Naive B cell (primary cell): ENCODE data around the gene TMEM94. TPM values are rescaled to one million over a fixed set of nuclear protein-coding genes. Genes with fewer than 3 reads are reported as not detected.

Source experiments
- ATAC-seq, 2 donors: fragments of 150-1000 bp; cut with Tn5 transposase; 2 replicates each; pipeline ENCODE4 v1.10.0; 2021; ENCODE audit warnings: low read depth in 2 of 2, mild to moderate bottlenecking in 2 of 2, moderate library complexity in 2 of 2
- DNase-seq: peaks from one replicate; pipeline ENCODE4 v3.0.0; 2022
- H3K27ac Mint-ChIP-seq, 6 donors: one replicate each; pipeline ENCODE4 v1.8.0; 2020 to 2022; ENCODE audit warnings: mild to moderate bottlenecking in 6 of 6, mixed read lengths in 6 of 6, moderate library complexity in 5 of 6, inconsistent platforms in 2 of 6
- H3K27me3 Mint-ChIP-seq, 3 donors: one replicate each; pipeline ENCODE4 v1.8.0; 2021 to 2022; ENCODE audit warnings: mixed read lengths in 3 of 3, mild to moderate bottlenecking in 1 of 3
- H3K36me3 Mint-ChIP-seq, 2 donors: one replicate each; pipeline ENCODE4 v1.8.0; 2020 to 2022; ENCODE audit warnings: mixed read lengths in 2 of 2, inconsistent platforms in 1 of 2, mild to moderate bottlenecking in 1 of 2
- H3K4me1 Mint-ChIP-seq, 3 donors: one replicate each; pipeline ENCODE4 v1.8.0; 2020 to 2022; ENCODE audit warnings: mixed read lengths in 3 of 3, inconsistent platforms in 1 of 3, mild to moderate bottlenecking in 1 of 3, moderate library complexity in 1 of 3
- H3K4me3 Mint-ChIP-seq, 8 donors: one replicate each; pipeline ENCODE4 v1.8.0; 2020 to 2022; ENCODE audit warnings: mild to moderate bottlenecking in 8 of 8, mixed read lengths in 8 of 8, moderate library complexity in 8 of 8, inconsistent platforms in 2 of 8
- H3K9me3 Mint-ChIP-seq, 7 donors: one replicate each; pipeline ENCODE4 v1.8.0; 2020 to 2022; ENCODE audit warnings: mixed read lengths in 7 of 7, mild to moderate bottlenecking in 5 of 7, inconsistent platforms in 2 of 7, moderate library complexity in 1 of 7
- polyA plus RNA-seq, 6 donors: library from polyadenylated mRNA; unstranded; fragments of 300-500 nt; fragmentation: Illumina TruSeq; gene quantifications; one replicate each; pipeline ENCODE4 v1.2.3, GENCODE V29; 2021; ENCODE audit warnings: low read depth in 6 of 6

Gene TMEM94
- polyA plus RNA-seq, 6 donors from 2014 or later: 6.3 to 25.9 (median 9.0) TPM

DNA sequence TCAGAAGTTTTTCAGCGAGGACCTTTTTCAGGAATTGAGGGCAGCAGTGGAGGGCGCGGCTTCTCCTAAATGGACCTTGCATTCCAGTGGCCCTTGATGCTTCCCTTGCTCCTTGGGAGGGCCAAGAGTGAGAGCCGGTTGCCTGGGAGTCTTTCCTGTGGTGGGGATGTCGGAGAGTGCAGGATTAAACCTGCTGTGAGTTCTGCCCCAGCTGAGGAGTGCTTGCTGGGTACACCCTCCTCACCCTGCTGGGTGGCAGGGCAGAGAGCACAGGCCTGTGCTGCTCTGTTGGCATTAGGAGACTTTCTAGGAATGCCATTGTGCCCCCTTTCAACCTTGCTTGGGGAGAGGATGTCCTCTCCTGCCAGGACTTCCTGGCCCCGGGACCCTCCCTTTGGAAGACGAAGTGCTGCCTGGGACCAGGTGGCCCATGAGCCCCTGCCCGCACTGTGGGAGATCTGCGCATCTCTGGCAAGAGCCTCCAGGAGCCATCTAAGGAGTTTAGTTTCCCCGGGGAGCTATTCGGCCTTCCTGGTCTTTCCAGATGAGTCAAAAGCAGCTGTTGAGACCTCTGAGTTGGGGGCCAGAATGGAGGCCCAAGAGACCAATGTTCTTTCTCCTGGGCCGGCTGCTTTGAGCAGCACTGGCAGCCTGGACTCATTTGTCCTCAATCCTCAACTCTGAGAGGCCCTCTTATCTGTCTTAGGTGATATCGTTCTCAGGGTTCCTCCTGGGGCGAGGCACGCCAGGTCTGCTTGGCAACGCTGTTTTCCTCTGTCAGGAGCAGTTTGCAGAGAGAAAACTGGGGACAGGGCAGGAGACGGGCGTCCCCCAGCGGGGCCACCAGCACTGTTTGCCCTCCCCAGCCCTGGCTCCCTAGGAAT is 74.6 kb downstream of the TMEM94 start:
- peak overlapping the region in 1 of 6 donors; percentile 80 for H3K27ac Mint-ChIP-seq

DNA sequence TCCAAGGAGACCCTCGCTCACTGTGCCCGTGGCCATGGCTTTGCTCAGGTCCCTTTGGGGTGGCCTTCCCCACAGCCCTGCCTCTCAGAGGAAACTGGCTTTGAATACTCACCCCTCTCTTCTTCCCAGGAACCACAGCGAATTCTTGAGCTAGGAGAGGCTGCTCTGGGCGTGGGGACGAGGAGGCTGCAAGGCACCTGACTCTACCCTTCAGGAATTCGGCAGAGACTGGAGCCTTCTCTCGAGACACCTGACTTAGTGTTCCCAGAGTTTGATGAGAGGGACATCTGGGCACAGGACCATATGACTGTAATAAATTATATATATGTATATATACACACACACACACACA is 75.3 kb downstream of the TMEM94 start:
- Mint-ChIP-seq H3K27ac (no peak overlapping the region), H3K4me3 (no peak overlapping the region), H3K9me3 (no peaks in the 10 kb centered on the region), H3K27me3 (no peaks in the 10 kb centered on the region), H3K36me3 (no peaks in the 10 kb centered on the region), H3K4me1 (peaks cover 5 to 18% (median 9%) of the 10 kb centered on the region in 3 donors)
- DNase-seq (no peak), ATAC-seq (no peak)

More for the DNA sequence above, 74.6 kb downstream of the TMEM94 start:
- no peak for DNase-seq
- ATAC-seq: no peak
- H3K4me1 Mint-ChIP-seq: peaks cover 11 to 24% (median 13%) of the 10 kb centered on the region in 3 donors
- H3K36me3 Mint-ChIP-seq: no peaks in the 10 kb centered on the region
- peak overlapping the region in 1 of 8 donors; percentile 60 for H3K4me3 Mint-ChIP-seq
- H3K27me3 Mint-ChIP-seq: no peaks in the 10 kb centered on the region
- H3K9me3 Mint-ChIP-seq: no peaks in the 10 kb centered on the region

DNA sequence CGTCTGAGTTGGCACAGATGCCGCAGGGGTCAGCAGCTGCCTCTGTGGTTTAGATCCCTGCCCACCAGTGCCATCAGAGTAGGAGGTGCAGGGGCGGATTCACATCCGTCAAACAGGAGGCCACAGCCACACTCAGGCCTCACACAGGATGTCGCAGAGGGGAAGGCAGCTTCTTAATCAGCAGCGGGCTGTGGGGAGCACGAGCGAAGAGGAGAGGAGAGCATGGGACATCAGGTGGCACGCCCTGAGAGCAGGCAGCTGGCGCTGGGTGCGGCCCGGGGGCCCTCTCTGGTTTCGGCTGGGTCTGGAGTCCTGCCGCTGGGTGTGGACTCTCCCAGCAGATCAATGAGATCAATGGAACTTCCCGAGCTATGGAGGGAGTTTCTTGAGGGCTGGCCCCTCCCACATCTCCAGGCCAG is 78.7 kb downstream of the TMEM94 start:
- Mint-ChIP-seq H3K27me3 (no peaks in the 10 kb centered on the region), H3K4me1 (peaks cover 5 to 12% (median 9%) of the 10 kb centered on the region in 3 donors), H3K36me3 (no peaks in the 10 kb centered on the region), H3K9me3 (no peaks in the 10 kb centered on the region), H3K27ac (peak overlapping the region in 3 of 6 donors; percentile 10 to 73 (median 49)), H3K4me3 (peak overlapping the region in 2 of 8 donors; percentile 17 to 74)
- ATAC-seq: peak; percentile 62 to 67
- DNase-seq: no peak

DNA sequence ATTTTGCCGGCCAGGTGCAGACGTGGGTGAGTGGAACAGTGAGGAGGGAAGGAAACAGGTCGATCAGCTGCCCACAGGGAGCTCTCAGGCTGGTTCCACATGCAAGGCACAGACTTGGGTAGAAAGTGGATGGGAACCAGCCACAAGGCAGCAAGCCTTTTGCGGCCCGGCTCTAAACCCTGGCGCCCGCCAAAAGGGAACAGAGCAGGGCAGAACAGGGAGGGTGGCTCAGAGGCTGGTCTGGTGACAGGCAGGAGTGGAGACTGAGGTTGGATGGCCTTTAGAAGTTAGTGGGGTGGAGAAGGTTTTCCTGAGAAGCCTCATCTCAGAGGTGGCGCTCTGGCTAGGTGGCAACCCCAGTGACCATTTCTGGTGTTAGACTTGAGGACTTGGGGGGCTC is 79.4 kb downstream of the TMEM94 start:
- ATAC-seq (no peak), DNase-seq (no peak)
- Mint-ChIP-seq H3K9me3 (no peaks in the 10 kb centered on the region), H3K27me3 (no peaks in the 10 kb centered on the region), H3K36me3 (no peaks in the 10 kb centered on the region), H3K27ac (no peak overlapping the region), H3K4me1 (peaks cover 5 to 12% (median 9%) of the 10 kb centered on the region in 3 donors), H3K4me3 (no peak overlapping the region)

DNA sequence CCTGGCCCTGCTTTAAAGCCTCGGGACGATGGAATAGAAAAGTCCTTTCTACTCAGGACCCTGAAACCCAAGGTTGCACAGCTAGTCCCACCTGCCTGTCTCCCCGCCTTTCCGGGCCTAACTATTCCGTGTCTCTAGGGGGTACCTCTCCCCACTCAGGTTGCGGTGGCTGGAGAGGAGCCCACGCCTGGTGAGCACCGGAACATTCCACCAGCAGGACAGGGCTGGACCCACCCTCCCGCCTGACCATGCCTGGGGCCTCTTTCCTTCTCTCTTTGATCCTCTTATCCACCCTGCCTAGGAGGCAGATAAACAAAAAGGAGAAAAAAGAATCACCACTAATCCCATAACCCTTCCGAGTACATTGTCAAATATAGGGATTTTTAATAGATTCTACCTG is 79.9 kb downstream of the TMEM94 start:
- H3K27me3 Mint-ChIP-seq: no peaks in the 10 kb centered on the region
- peaks cover 5 to 12% (median 9%) of the 10 kb centered on the region in 3 donors for H3K4me1 Mint-ChIP-seq
- H3K9me3 Mint-ChIP-seq: no peaks in the 10 kb centered on the region
- no peak for DNase-seq
- H3K4me3 Mint-ChIP-seq: no peak overlapping the region
- no peaks in the 10 kb centered on the region for H3K36me3 Mint-ChIP-seq
- ATAC-seq: no peak
- H3K27ac Mint-ChIP-seq: peak overlapping the region in 2 of 6 donors; percentile 42 to 82

DNA sequence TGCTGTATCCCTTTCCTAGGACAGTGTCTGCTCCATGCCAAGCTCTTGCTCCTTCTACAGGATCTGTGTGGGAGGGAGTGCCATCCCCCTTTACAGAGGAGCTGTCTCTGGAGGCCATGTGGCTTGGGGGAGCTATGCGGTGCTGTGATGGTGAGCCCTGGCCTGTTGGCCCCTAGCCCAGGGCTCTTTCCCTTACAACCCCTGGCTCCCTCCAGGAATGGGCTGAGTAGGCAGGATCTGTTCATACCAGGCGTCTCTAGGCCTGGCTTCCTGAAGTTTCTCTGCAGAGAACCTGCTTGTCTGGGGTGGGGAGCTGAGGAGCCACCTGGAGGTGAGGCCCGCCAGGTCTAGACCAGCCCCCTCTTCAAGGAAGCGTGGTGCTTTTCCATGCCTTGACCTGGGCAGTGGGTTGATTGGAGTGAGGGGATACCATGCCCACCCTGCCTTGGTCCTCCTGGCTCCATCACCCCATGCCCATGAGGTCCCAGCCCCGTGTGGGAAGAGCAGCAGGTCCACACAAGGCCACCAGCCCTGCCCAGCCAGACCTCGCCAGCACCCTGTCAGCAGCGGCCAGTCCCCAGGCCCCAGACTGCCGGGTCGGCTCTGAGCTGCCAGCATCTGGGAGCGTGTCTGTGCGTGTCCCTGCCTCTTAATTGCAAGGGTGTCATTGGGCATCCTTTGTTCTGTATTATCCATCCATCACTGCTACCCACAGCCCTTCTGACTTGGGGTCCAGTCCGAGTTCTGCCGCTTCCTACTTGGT is 83.7 kb downstream of the TMEM94 start:
- Mint-ChIP-seq H3K36me3 (no peaks in the 10 kb centered on the region), H3K9me3 (no peaks in the 10 kb centered on the region), H3K27me3 (no peaks in the 10 kb centered on the region), H3K27ac (peak overlapping the region in 2 of 6 donors; percentile 22 to 63), H3K4me3 (no peak overlapping the region), H3K4me1 (peaks cover 1 to 8% (median 5%) of the 10 kb centered on the region in 3 donors)
- ATAC-seq (no peak), DNase-seq (no peak)

DNA sequence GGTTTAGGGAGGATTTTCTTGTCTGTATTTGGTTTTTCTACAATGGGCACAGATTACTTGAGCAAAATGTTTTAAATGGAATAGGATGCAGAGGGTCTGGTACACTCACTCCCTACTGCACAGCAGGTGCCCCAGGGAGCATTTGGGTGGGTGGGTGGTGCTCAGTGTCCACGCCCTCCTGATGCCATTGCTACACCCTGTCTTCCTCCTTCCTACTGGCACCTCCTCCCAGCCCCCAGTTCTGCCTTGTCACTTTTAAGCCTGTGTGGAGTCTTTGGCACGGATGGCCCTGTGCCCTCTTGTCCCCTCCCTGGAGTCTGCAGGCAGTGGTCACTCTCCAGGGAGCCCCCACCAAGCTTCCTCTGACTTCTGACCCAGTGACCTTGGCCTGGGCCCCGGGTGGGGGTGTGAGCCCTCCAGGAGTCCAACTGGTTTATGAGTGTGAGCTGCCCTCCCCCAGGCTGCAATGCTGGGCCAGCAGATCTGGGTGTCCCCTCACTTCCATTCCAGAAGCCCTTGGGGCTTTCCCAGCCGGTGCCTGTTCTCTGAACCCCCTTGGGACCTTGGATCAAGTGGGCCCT is 84.6 kb downstream of the TMEM94 start:
- H3K36me3 Mint-ChIP-seq: no peaks in the 10 kb centered on the region
- peak overlapping the region in 1 of 6 donors; percentile 49 for H3K27ac Mint-ChIP-seq
- no peak overlapping the region for H3K4me3 Mint-ChIP-seq
- no peak for DNase-seq
- no peak for ATAC-seq
- H3K27me3 Mint-ChIP-seq: no peaks in the 10 kb centered on the region
- peaks cover 0 to 3% (median 0%) of the 10 kb centered on the region in 3 donors for H3K4me1 Mint-ChIP-seq
- H3K9me3 Mint-ChIP-seq: no peaks in the 10 kb centered on the region

DNA sequence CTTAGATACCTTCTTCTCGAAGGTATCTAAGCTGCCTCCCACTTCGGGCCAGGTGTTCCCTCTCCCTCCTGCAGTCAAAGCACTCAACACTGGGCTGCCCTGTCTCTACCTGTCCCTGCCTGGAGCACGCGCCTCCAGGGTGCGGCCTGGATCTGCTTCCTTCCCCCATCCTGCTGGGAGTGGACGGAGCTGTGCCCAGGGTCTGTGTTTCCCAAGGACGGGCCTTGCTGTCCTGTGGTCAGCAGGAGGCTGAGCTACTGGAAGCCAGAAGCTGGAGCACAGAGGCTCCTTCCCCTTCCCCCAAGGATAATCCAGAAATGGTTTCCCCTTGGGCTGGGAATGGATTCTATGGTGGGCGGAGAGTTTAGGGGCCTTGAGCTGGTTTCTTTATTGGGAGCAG is 85.8 kb downstream of the TMEM94 start:
- H3K27ac Mint-ChIP-seq: peak overlapping the region in 1 of 6 donors; percentile 8

DNA sequence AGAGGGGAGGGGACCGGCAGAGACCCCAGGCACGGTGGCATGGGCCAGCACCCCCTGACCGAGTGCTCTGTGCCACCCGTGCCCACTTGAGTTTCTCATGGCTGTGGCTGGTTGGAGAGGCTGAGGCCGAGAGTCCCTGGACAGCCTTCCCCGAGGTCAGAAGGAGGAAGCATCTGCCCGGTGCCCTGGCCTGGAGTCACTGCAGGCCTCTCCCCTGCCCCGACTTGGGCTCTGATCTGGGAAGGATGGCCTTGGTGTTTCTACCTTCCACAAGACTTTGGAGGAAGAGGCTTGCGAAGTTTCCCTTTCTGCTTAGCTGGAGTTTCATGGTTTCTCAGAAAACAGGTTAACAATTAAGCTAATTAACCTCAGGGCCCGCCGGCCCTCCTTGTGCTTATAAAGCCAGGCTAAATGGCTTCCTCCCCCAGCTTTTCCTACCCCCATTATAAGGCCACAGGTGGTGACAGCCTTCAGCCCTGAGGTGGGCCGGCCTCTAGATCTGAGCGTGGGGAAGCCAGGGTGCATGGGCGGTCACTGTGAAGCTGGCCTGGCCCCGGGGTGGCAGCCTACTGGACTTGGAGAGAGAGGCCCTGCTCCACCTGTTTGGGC is 86.4 kb downstream of the TMEM94 start:
- Mint-ChIP-seq H3K4me3 (no peak overlapping the region), H3K27ac (no peak overlapping the region), H3K4me1 (peaks cover 0 to 3% (median 0%) of the 10 kb centered on the region in 3 donors), H3K27me3 (no peaks in the 10 kb centered on the region), H3K36me3 (no peaks in the 10 kb centered on the region), H3K9me3 (no peaks in the 10 kb centered on the region)
- ATAC-seq (no peak), DNase-seq (no peak)

More for the DNA sequence above, 85.8 kb downstream of the TMEM94 start:
- Mint-ChIP-seq H3K36me3 (no peaks in the 10 kb centered on the region), H3K9me3 (no peaks in the 10 kb centered on the region), H3K27me3 (no peaks in the 10 kb centered on the region), H3K4me1 (peaks cover 0 to 3% (median 0%) of the 10 kb centered on the region in 3 donors), H3K4me3 (no peak overlapping the region)
- DNase-seq (no peak), ATAC-seq (no peak)

DNA sequence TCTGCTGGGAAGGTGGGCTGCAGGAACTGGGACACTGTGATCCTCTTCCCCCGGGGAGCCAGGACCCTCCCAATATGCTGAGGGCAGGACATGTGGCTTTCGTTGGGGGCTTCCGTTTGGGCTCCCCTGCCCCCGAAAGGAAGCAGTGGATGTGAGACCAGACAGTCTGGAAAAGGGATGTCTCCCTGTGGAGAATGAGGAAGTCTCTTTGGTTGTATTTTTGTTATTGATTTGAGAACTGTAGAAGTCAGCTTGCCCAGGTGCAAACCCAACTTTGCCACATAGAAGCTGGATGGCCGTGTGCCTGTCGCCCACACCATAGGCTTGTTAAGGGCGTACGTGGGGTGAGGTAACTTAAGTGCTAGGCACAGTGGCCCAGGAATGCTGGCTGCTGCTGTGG is 87.8 kb downstream of the TMEM94 start:
- Mint-ChIP-seq H3K36me3 (no peaks in the 10 kb centered on the region), H3K27ac (peak overlapping the region in 1 of 6 donors; percentile 45), H3K27me3 (no peaks in the 10 kb centered on the region), H3K4me1 (peaks cover 0 to 3% (median 0%) of the 10 kb centered on the region in 3 donors), H3K4me3 (no peak overlapping the region), H3K9me3 (no peaks in the 10 kb centered on the region)
- DNase-seq (no peak), ATAC-seq (no peak)

DNA sequence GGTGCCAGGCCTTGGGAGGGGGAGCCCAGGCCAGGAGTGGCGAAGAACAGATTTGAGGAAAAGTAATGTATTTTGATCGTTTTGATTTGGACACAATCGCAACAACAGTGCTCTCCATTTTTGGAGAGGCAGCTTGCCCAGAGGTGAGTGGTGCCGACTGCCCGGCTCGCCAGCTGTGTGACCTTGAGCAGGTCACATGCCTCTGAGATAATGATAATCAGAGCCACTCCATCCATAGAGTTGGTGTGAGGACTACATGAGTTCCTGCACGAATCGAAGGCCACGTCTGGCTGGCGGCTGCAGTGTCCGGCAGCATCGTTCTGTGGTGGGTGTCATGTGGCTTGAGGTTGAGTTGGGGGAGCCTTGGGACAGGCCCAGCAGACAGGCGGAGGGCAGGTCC is 89.7 kb downstream of the TMEM94 start:
- Mint-ChIP-seq H3K36me3 (no peaks in the 10 kb centered on the region), H3K4me1 (peaks cover 0 to 3% (median 0%) of the 10 kb centered on the region in 3 donors), H3K27ac (no peak overlapping the region), H3K9me3 (no peaks in the 10 kb centered on the region), H3K27me3 (no peaks in the 10 kb centered on the region), H3K4me3 (no peak overlapping the region)
- ATAC-seq (no peak), DNase-seq (no peak)

DNA sequence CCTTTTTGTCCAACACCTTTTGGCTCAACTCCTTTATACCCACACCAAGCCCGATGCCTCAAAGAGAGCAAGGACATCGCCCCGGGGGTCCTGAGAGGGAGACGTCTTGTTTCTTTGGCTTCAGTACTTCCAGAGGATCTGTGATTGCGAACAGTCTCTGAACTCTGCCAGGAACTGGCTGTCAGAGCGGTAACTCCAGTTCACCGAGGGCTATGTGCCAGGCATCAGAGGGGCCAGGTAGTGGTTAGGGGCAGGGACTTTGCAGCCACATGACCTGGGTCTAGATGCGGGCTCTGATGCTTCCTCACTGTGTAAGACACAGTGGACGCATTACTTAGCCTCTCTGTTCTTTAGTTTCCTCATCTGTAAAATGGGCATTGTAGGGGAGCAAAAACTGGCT is 90.7 kb downstream of the TMEM94 start:
- no peaks in the 10 kb centered on the region for H3K36me3 Mint-ChIP-seq
- no peak overlapping the region for H3K27ac Mint-ChIP-seq
- DNase-seq (no peak), ATAC-seq (no peak)
- peaks cover 0 to 1% (median 0%) of the 10 kb centered on the region in 3 donors for H3K4me1 Mint-ChIP-seq
- H3K9me3 Mint-ChIP-seq: no peaks in the 10 kb centered on the region
- no peak overlapping the region for H3K4me3 Mint-ChIP-seq
- no peaks in the 10 kb centered on the region for H3K27me3 Mint-ChIP-seq

DNA sequence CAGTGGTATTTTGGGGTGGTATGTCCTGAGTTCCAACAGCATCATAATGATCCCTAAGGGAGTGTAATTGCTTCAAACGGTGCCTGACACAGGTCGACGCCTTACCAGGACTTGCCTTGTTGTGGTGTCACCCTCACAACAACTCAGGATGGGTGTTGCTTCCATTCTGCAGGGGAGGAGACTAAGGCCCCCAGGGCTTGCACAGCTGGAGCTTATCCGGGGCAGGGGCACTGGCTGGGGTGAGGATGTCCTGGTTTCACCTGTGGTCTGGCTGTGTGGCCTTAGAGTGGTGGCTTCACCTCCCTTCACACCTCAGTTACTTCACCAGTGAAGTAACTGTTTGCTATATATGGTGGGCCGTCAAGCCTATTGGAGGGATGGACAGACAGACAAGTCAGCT is 92.4 kb downstream of the TMEM94 start:
- Mint-ChIP-seq H3K9me3 (no peaks in the 10 kb centered on the region), H3K27ac (no peak overlapping the region), H3K27me3 (no peaks in the 10 kb centered on the region), H3K4me1 (no peaks in the 10 kb centered on the region), H3K36me3 (no peaks in the 10 kb centered on the region), H3K4me3 (no peak overlapping the region)
- ATAC-seq (no peak), DNase-seq (no peak)
